BE2C (cell line): ENCODE results near the gene OCA2.

Experiments used
- DNase-seq: peaks from one replicate; pipeline ENCODE4 v3.0.0-alpha.2; 2020
- H3K27me3 ChIP-seq: fragments of 250-450 bp; sonication (Bioruptor Pico); 2 replicates; pipeline ENCODE4 v1.5.1; 2020; ENCODE audit warnings: mild to moderate bottlenecking
- H3K36me3 ChIP-seq: fragments of 250-450 bp; sonication (Bioruptor Pico); 2 replicates; pipeline ENCODE4 v1.5.1; 2020; ENCODE audit warnings: mild to moderate bottlenecking
- H3K4me1 ChIP-seq: fragments of 250-450 bp; sonication (Bioruptor Pico); 2 replicates; pipeline ENCODE4 v1.5.1; 2020
- H3K4me3 ChIP-seq: 2 replicates; pipeline ENCODE4 v1.5.1; 2011; ENCODE audit warnings: low read depth, low read length
- H3K9me3 ChIP-seq: fragments of 250-450 bp; sonication (Bioruptor Pico); 2 replicates; pipeline ENCODE4 v1.5.1; 2020
- CTCF ChIP-seq: IDR thresholded peaks from 2 replicates; pipeline ENCODE4 v1.5.1; 2012; ENCODE audit warnings: mild to moderate bottlenecking, low read depth, low read length

Gene OCA2

GRCh38 chr15:27970661-27971392, 128.3 kb downstream of the OCA2 start:
- Histone ChIP-seq H3K27me3 (no peaks in the 10 kb centered on the region), H3K9me3 (no peaks in the 10 kb centered on the region), H3K36me3 (no peaks in the 10 kb centered on the region), H3K4me3 (no peak overlapping the region; the same call in 1 of the 2 replicates), H3K4me1 (no peaks in the 10 kb centered on the region)
- no peak for DNase-seq
- no peak for TF ChIP-seq CTCF

- no peaks in the 10 kb centered on the region for H3K9me3 ChIP-seq
- H3K27me3 ChIP-seq: no peaks in the 10 kb centered on the region
- no peak for TF ChIP-seq CTCF
Observed at GRCh38 chr15:27967541-27967940, 131.6 kb downstream of the OCA2 start.

GRCh38 chr15:27965546-27965945, 133.6 kb downstream of the OCA2 start:
- H3K9me3 ChIP-seq: no peaks in the 10 kb centered on the region
- no peak for DNase-seq
- H3K4me3 ChIP-seq: no peak overlapping the region
- H3K4me1 ChIP-seq: no peaks in the 10 kb centered on the region
- H3K36me3 ChIP-seq: no peaks in the 10 kb centered on the region
- H3K27me3 ChIP-seq: no peaks in the 10 kb centered on the region
- no peak for TF ChIP-seq CTCF

More at GRCh38 chr15:27967541-27967940, 131.6 kb downstream of the OCA2 start:
- no peaks in the 10 kb centered on the region for H3K36me3 ChIP-seq
- no peaks in the 10 kb centered on the region for H3K4me1 ChIP-seq
- no peak for DNase-seq
- no peak overlapping the region for H3K4me3 ChIP-seq

GRCh38 chr15:27961801-27962200, 137.3 kb downstream of the OCA2 start:
- DNase-seq: no peak
- Histone ChIP-seq H3K27me3 (peaks cover 2% of the 10 kb centered on the region), H3K4me3 (no peak overlapping the region), H3K9me3 (no peaks in the 10 kb centered on the region), H3K4me1 (no peaks in the 10 kb centered on the region), H3K36me3 (no peaks in the 10 kb centered on the region)
- no peak for TF ChIP-seq CTCF

- DNase-seq: no peak
- Histone ChIP-seq H3K4me3 (no peak overlapping the region), H3K4me1 (no peaks in the 10 kb centered on the region), H3K27me3 (peaks cover 2% of the 10 kb centered on the region), H3K36me3 (no peaks in the 10 kb centered on the region), H3K9me3 (no peaks in the 10 kb centered on the region)
- TF ChIP-seq CTCF: no peak
Observed at GRCh38 chr15:27958911-27959578, 140.1 kb downstream of the OCA2 start.

DNA sequence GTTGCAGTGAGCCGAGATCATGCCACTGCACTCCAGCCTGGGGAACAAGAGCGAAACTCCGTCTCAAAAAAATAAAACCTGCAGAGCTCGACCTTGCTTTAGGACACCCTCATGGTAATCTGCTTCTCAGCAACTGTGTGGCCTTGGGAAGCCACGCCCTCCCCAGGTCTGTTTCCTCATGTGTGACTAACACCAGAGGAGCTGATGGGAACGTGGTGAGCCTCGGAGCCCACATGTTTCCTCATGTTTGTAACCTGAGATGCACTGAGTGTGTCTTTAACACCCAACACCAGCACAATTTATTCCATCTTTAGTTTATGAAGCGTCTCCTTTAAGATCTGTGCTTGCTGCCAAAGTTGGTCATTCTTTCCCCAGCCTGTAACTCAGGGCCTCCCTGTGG, 142.8 kb downstream of the OCA2 start:
- peaks cover 2% of the 10 kb centered on the region for H3K27me3 ChIP-seq
- H3K36me3 ChIP-seq: no peaks in the 10 kb centered on the region
- H3K4me1 ChIP-seq: no peaks in the 10 kb centered on the region
- no peak for DNase-seq
- no peak overlapping the region for H3K4me3 ChIP-seq
- no peak for TF ChIP-seq CTCF
- no peaks in the 10 kb centered on the region for H3K9me3 ChIP-seq
